ENCODE results near the gene SLX9. TPM values are rescaled to one million over a fixed set of nuclear protein-coding genes. Genes with fewer than 3 reads are reported as not detected.

Gene SLX9
- total RNA-seq, 1 experiment from 2014 or later = 80.1 TPM

GRCh38 chr21:44987301-44987885, 47.6 kb downstream of the SLX9 start:
- Histone ChIP-seq H3K36me3 (ENCODE audit: low read depth, low read length) (no peaks in the 10 kb centered on the region), H2AFZ (ENCODE audit: low read length) (no peak overlapping the region), H3K9me3 (ENCODE audit: low read length) (no peaks in the 10 kb centered on the region), H3K27ac (ENCODE audit: low read length) (no peak overlapping the region), H3K9me2 (replicated peaks; ENCODE audit: low read length) (no peaks in the 10 kb centered on the region), H3F3A (ENCODE audit: low read length, unreplicated experiment) (peaks cover 2% of the 10 kb centered on the region), H3K4me3 (ENCODE audit: low read length) (no peak overlapping the region), H3K27me3 (ENCODE audit: low read length) (no peaks in the 10 kb centered on the region), H4K20me1 (ENCODE audit: low read length) (no peaks in the 10 kb centered on the region), H3K4me2 (ENCODE audit: low read length) (no peak overlapping the region), H3K79me2 (ENCODE audit: low read length) (no peaks in the 10 kb centered on the region), H3K9ac (ENCODE audit: low read length) (no peak overlapping the region), H3K4me1 (ENCODE audit: insufficient read depth, low read length) (peaks cover 5% of the 10 kb centered on the region; the same call in 1 of the 2 replicates)
- ChIA-PET POLR2A (ENCODE audit: unreplicated experiment) (no interaction called here), CTCF (interaction anchor here (1.1 kb wide), 1 partner anchor 141 kb away, joined by 3 read pairs; no protein-coding TSS in a partner anchor)
- DNase-seq (no peak), ATAC-seq (no peak)
- intact Hi-C loops (cut with micrococcal nuclease) = no loop called here
- no peak for TF ChIP-seq EZH2phosphoT487 (IDR thresholded peaks at IDR 0.05; ENCODE audit: borderline replicate concordance, low read length)
- no peak for TF ChIP-seq EZH2 (IDR thresholded peaks at IDR 0.05; ENCODE audit: low read length, unreplicated experiment)
- TF ChIP-seq CTCF (conservative IDR thresholded peaks at IDR 0.05; ENCODE audit: low read depth, low read length) = no peak
- no TSS peak for BruUV-seq (replicated peaks)

GRCh38 chr21:44987886-44988606, 48.2 kb downstream of the SLX9 start:
- Histone ChIP-seq H3K4me1 (ENCODE audit: insufficient read depth, low read length) (no peaks in the 10 kb centered on the region), H3K4me2 (ENCODE audit: low read length) (no peak overlapping the region), H3K9me3 (ENCODE audit: low read length) (no peaks in the 10 kb centered on the region), H3K9ac (ENCODE audit: low read length) (no peak overlapping the region), H2AFZ (ENCODE audit: low read length) (no peak overlapping the region), H3K79me2 (ENCODE audit: low read length) (no peaks in the 10 kb centered on the region), H4K20me1 (ENCODE audit: low read length) (no peaks in the 10 kb centered on the region), H3K27ac (ENCODE audit: low read length) (no peak overlapping the region), H3K36me3 (ENCODE audit: low read depth, low read length) (no peaks in the 10 kb centered on the region), H3K9me2 (replicated peaks; ENCODE audit: low read length) (no peaks in the 10 kb centered on the region), H3F3A (ENCODE audit: low read length, unreplicated experiment) (no peaks in the 10 kb centered on the region), H3K4me3 (ENCODE audit: low read length) (no peak overlapping the region), H3K27me3 (ENCODE audit: low read length) (no peaks in the 10 kb centered on the region)
- no peak for ATAC-seq
- no peak for DNase-seq
- intact Hi-C loops (cut with micrococcal nuclease) = no loop called here
- TF ChIP-seq EZH2phosphoT487 (IDR thresholded peaks at IDR 0.05; ENCODE audit: borderline replicate concordance, low read length) (no peak), EZH2 (IDR thresholded peaks at IDR 0.05; ENCODE audit: low read length, unreplicated experiment) (no peak), CTCF (conservative IDR thresholded peaks at IDR 0.05; ENCODE audit: low read depth, low read length) (no peak)
- CTCF ChIA-PET = interaction anchor here (1.1 kb wide), 1 partner anchor 140 kb away, joined by 3 read pairs; no protein-coding TSS in a partner anchor
- BruUV-seq (replicated peaks) = no TSS peak
- POLR2A ChIA-PET (ENCODE audit: unreplicated experiment) = no interaction called here
